HG03521 (cell line): ENCODE data around the gene CHIC1.

Experiments
- ATAC-seq: cut with Tn5 transposase; IDR thresholded peaks from one replicate; pipeline ENCODE4 v1.9.1; 2021; ENCODE audit warnings: mild to moderate bottlenecking, moderate library complexity; ENCODE audit not compliant: unreplicated experiment

The CHIC1 gene

GRCh38 chrX:73728602-73729001, 165.6 kb downstream of the CHIC1 start:
- ATAC-seq = no peak
